Loucy (cell line): Measurements from ENCODE around the gene SORCS1.

Source experiments
- H2AFZ ChIP-seq: fragments of 200-600 bp; sonication (generic); 2 replicates; pipeline ENCODE4 v1.6.0; 2016; ENCODE audit warnings: antibody characterized with exemption, mild to moderate bottlenecking, low read length, moderate library complexity
- H3F3A ChIP-seq: fragments of 200-600 bp; 2 replicates; pipeline ENCODE4 v1.6.0; 2016; ENCODE audit warnings: antibody characterized with exemption, low read depth, mild to moderate bottlenecking
- H3K27me3 ChIP-seq: fragments of 200-600 bp; sonication (generic); 2 replicates; pipeline ENCODE4 v1.6.1; 2014; ENCODE audit warnings: low read length, mild to moderate bottlenecking; ENCODE audit not compliant: insufficient read depth, poor library complexity, severe bottlenecking
- H3K36me3 ChIP-seq: fragments of 200-600 bp; sonication (generic); 2 replicates; pipeline ENCODE4 v1.6.1; 2016; ENCODE audit warnings: low read length; ENCODE audit not compliant: insufficient read depth
- H3K4me1 ChIP-seq: fragments of 200-600 bp; sonication (generic); 2 replicates; pipeline ENCODE4 v1.5.1; 2014; ENCODE audit warnings: low read length, mild to moderate bottlenecking; ENCODE audit not compliant: insufficient read depth, poor library complexity, severe bottlenecking
- H3K4me2 ChIP-seq: fragments of 200-600 bp; sonication (generic); 2 replicates; pipeline ENCODE4 v1.6.0; 2014; ENCODE audit warnings: antibody characterized with exemption, low read length, low read depth, mild to moderate bottlenecking; ENCODE audit not compliant: poor library complexity, severe bottlenecking
- H3K4me3 ChIP-seq: fragments of 200-600 bp; sonication (generic); 2 replicates; pipeline ENCODE4 v1.5.1; 2014; ENCODE audit warnings: low read length, mild to moderate bottlenecking, mixed read lengths; ENCODE audit not compliant: poor library complexity, severe bottlenecking
- H3K79me2 ChIP-seq: fragments of 200-600 bp; sonication (generic); 2 replicates; pipeline ENCODE4 v1.6.1; 2014; ENCODE audit warnings: low read length; ENCODE audit not compliant: insufficient read depth
- H3K9ac ChIP-seq: fragments of 200-600 bp; sonication (generic); 2 replicates; pipeline ENCODE4 v1.6.0; 2014; ENCODE audit warnings: mild to moderate bottlenecking, low read depth, low read length, moderate library complexity; ENCODE audit not compliant: poor library complexity, severe bottlenecking
- H3K9me2 ChIP-seq: fragments of 200-600 bp; sonication (generic); replicated peaks from 2 replicates; pipeline ENCODE4 v1.6.1; 2016; ENCODE audit warnings: low read depth, low read length, mixed read lengths
- H3K9me3 ChIP-seq: fragments of 200-600 bp; sonication (generic); 2 replicates; pipeline ENCODE4 v1.6.1; 2014; ENCODE audit warnings: mild to moderate bottlenecking, antibody characterized with exemption, low read length, low read depth; ENCODE audit not compliant: insufficient read depth
- H4K20me1 ChIP-seq: fragments of 200-600 bp; sonication (generic); 2 replicates; pipeline ENCODE4 v1.6.0; 2014; ENCODE audit warnings: antibody characterized with exemption, low read length, mild to moderate bottlenecking; ENCODE audit not compliant: insufficient read depth, poor library complexity, severe bottlenecking
- CTCF ChIP-seq: fragments of 200-600 bp; sonication (generic); conservative IDR thresholded peaks from 2 replicates; pipeline ENCODE4 v1.5.1; 2014; ENCODE audit warnings: mild to moderate bottlenecking, antibody characterized with exemption, low read length
- EZH2phosphoT487 ChIP-seq: fragments of 200-600 bp; IDR thresholded peaks from 2 replicates; pipeline ENCODE4 v1.6.1; 2018; ENCODE audit warnings: antibody characterized with exemption, mild to moderate bottlenecking, moderate library complexity, borderline replicate concordance

The SORCS1 gene

GRCh38 chr10:106741006-106741530, 423.4 kb downstream of the SORCS1 start:
- H3K79me2 ChIP-seq, result no peaks in the 10 kb centered on the region
- H3F3A ChIP-seq, result no peaks in the 10 kb centered on the region
- H3K27me3 ChIP-seq, result no peaks in the 10 kb centered on the region
- no peak overlapping the region for H3K4me3 ChIP-seq
- H3K36me3 ChIP-seq, result no peaks in the 10 kb centered on the region
- no peaks in the 10 kb centered on the region for H3K9me2 ChIP-seq
- no peak overlapping the region for H2AFZ ChIP-seq
- H3K4me2 ChIP-seq, result no peak overlapping the region
- no peaks in the 10 kb centered on the region for H3K4me1 ChIP-seq
- H3K9ac ChIP-seq, result no peak overlapping the region
- no peaks in the 10 kb centered on the region for H4K20me1 ChIP-seq
- TF ChIP-seq EZH2phosphoT487, result no peak
- TF ChIP-seq CTCF, result no peak
- no peaks in the 10 kb centered on the region for H3K9me3 ChIP-seq

GRCh38 chr10:106740071-106740470, 424.4 kb downstream of the SORCS1 start:
- Histone ChIP-seq H3K4me3 (no peak overlapping the region), H2AFZ (no peak overlapping the region), H3K27me3 (no peaks in the 10 kb centered on the region), H4K20me1 (no peaks in the 10 kb centered on the region), H3K9me3 (no peaks in the 10 kb centered on the region), H3K79me2 (no peaks in the 10 kb centered on the region), H3K9ac (no peak overlapping the region), H3K4me2 (no peak overlapping the region), H3K36me3 (no peaks in the 10 kb centered on the region), H3K9me2 (no peaks in the 10 kb centered on the region), H3F3A (no peaks in the 10 kb centered on the region), H3K4me1 (no peaks in the 10 kb centered on the region)
- TF ChIP-seq EZH2phosphoT487 (no peak), CTCF (no peak)

- H4K20me1 ChIP-seq, result no peaks in the 10 kb centered on the region
- H3K36me3 ChIP-seq, result no peaks in the 10 kb centered on the region
- TF ChIP-seq CTCF (no peak), EZH2phosphoT487 (no peak)
- no peaks in the 10 kb centered on the region for H3K79me2 ChIP-seq
- no peak overlapping the region for H3K9ac ChIP-seq
- H3K27me3 ChIP-seq, result no peaks in the 10 kb centered on the region
- no peaks in the 10 kb centered on the region for H3F3A ChIP-seq
- no peak overlapping the region for H3K4me2 ChIP-seq
- H3K9me3 ChIP-seq, result no peaks in the 10 kb centered on the region
- no peak overlapping the region for H2AFZ ChIP-seq
- peaks cover 4% of the 10 kb centered on the region for H3K4me1 ChIP-seq
- no peak overlapping the region for H3K4me3 ChIP-seq
- H3K9me2 ChIP-seq, result no peaks in the 10 kb centered on the region
These were observed 430.3 kb downstream of the SORCS1 start for GRCh38 chr10:106734220-106734619.
